Thyroid gland (tissue), 4 donors: ENCODE data around the gene PLXNA1.

ENCODE experiments used
- POLR2A ChIP-seq, 2 donors: fragments of 450-650 bp; IDR thresholded peaks; one replicate each; pipeline ENCODE4 v1.6.1; 2017; ENCODE audit warnings: antibody characterized with exemption in 2 of 2, mild to moderate bottlenecking in 2 of 2, moderate library complexity in 1 of 2
- TF ChIP-seq, protein P1 (sequence below), 6 experiments: fragments of 200-600 bp in 3 of 6; fragments of 450-650 bp in 3 of 6; sonication (generic) in 3 of 6; IDR thresholded peaks; one replicate each; pipeline ENCODE4 v1.5.1; 2016 to 2019; ENCODE audit warnings: antibody characterized with exemption in 6 of 6, mild to moderate bottlenecking in 2 of 6, inconsistent platforms in 1 of 6, moderate library complexity in 1 of 6

- TF ChIP-seq, protein P1, sequence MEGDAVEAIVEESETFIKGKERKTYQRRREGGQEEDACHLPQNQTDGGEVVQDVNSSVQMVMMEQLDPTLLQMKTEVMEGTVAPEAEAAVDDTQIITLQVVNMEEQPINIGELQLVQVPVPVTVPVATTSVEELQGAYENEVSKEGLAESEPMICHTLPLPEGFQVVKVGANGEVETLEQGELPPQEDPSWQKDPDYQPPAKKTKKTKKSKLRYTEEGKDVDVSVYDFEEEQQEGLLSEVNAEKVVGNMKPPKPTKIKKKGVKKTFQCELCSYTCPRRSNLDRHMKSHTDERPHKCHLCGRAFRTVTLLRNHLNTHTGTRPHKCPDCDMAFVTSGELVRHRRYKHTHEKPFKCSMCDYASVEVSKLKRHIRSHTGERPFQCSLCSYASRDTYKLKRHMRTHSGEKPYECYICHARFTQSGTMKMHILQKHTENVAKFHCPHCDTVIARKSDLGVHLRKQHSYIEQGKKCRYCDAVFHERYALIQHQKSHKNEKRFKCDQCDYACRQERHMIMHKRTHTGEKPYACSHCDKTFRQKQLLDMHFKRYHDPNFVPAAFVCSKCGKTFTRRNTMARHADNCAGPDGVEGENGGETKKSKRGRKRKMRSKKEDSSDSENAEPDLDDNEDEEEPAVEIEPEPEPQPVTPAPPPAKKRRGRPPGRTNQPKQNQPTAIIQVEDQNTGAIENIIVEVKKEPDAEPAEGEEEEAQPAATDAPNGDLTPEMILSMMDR (IDR thresholded peaks at IDR 0.05): no peak
- TF ChIP-seq POLR2A (IDR thresholded peaks at IDR 0.05): no peak
Measured at GRCh38 chr3:126935756-126936509, 47.0 kb upstream of the PLXNA1 start.
